Neural cell (in vitro differentiated cells): ENCODE data around the gene CELA2A. TPM values are rescaled to one million over a fixed set of nuclear protein-coding genes. Genes with fewer than 3 reads are reported as not detected.
"Not testable (repeated sequence)": the region's sequence is repeated elsewhere in the genome, so short reads cannot be mapped to it uniquely, and the experiment has no call there.

Experiments used
- H2AFZ ChIP-seq: fragments of 200-600, 300-800 bp; sonication (generic), shearing (Covaris generic); 2 replicates; pipeline ENCODE4 v1.6.0; 2014; ENCODE audit warnings: low read depth, mild to moderate bottlenecking, antibody characterized with exemption, low read length, moderate library complexity
- H3F3A ChIP-seq: fragments of 200-600 bp; shearing (Covaris generic); 2 replicates; pipeline ENCODE4 v1.6.1; 2016; ENCODE audit warnings: mild to moderate bottlenecking, moderate library complexity, mixed read lengths, antibody characterized with exemption, low read length; ENCODE audit not compliant: insufficient read depth, poor library complexity, severe bottlenecking
- H3K27ac ChIP-seq: fragments of 200-600, 300-800 bp; sonication (generic), shearing (Covaris generic); 2 replicates; pipeline ENCODE4 v1.5.1; 2014; ENCODE audit warnings: mild to moderate bottlenecking, low read length, moderate library complexity
- H3K27me3 ChIP-seq: fragments of 300-800, 200-600 bp; sonication (generic), shearing (Covaris generic); 2 replicates; pipeline ENCODE4 v1.6.0; 2014; ENCODE audit warnings: mild to moderate bottlenecking, low read depth, low read length, moderate library complexity; ENCODE audit not compliant: insufficient read depth
- H3K36me3 ChIP-seq: fragments of 300-800, 200-600 bp; sonication (generic), shearing (Covaris generic); 2 replicates; pipeline ENCODE4 v1.5.1; 2014; ENCODE audit warnings: mild to moderate bottlenecking, antibody characterized with exemption, low read length, moderate library complexity; ENCODE audit not compliant: insufficient read depth
- H3K4me2 ChIP-seq: fragments of 300-800, 200-600 bp; sonication (generic), shearing (Covaris generic); 2 replicates; pipeline ENCODE4 v1.6.0; 2014; ENCODE audit warnings: mild to moderate bottlenecking, low read length
- H3K4me3 ChIP-seq: fragments of 300-800, 200-600 bp; sonication (generic), shearing (Covaris generic); 2 replicates; pipeline ENCODE4 v1.5.1; 2014; ENCODE audit warnings: mild to moderate bottlenecking, low read length, moderate library complexity
- H3K79me2 ChIP-seq: fragments of 200-600 bp; shearing (Covaris generic); replicated peaks from 2 replicates; pipeline ENCODE4 v1.6.0; 2014; ENCODE audit warnings: mild to moderate bottlenecking, low read length, moderate library complexity; ENCODE audit not compliant: insufficient read depth
- H3K9ac ChIP-seq: fragments of 300-800, 200-600 bp; sonication (generic), shearing (Covaris generic); 2 replicates; pipeline ENCODE4 v1.6.1; 2016; ENCODE audit warnings: mild to moderate bottlenecking, low read length, mixed read lengths
- H3K9me2 ChIP-seq: fragments of 200-600 bp; shearing (Covaris generic); 2 replicates; pipeline ENCODE4 v1.6.1; 2016; ENCODE audit warnings: mild to moderate bottlenecking, low read length, mixed read lengths; ENCODE audit not compliant: insufficient read depth
- H3K9me3 ChIP-seq: fragments of 200-600, 300-800 bp; sonication (generic), shearing (Covaris generic); 2 replicates; pipeline ENCODE4 v1.6.1; 2016; ENCODE audit warnings: mild to moderate bottlenecking, mixed run types, low read length, moderate library complexity, mixed read lengths
- H4K20me1 ChIP-seq: fragments of 200-600 bp; shearing (Covaris generic); 2 replicates; pipeline ENCODE4 v1.6.1; 2016; ENCODE audit warnings: mild to moderate bottlenecking, mixed run types; ENCODE audit not compliant: insufficient read depth
- EP300 ChIP-seq: fragments of 450-650 bp; conservative IDR thresholded peaks from 2 replicates; pipeline ENCODE4 v1.6.1; 2014; ENCODE audit warnings: antibody characterized with exemption, mild to moderate bottlenecking, moderate library complexity; ENCODE audit not compliant: poor library complexity, severe bottlenecking
- EZH2 ChIP-seq: fragments of 200-600, 300-800 bp; shearing (Covaris generic), sonication (generic); IDR thresholded peaks from 2 replicates; pipeline ENCODE4 v1.6.1; 2014; ENCODE audit warnings: antibody characterized with exemption, low read length, borderline replicate concordance, mild to moderate bottlenecking; ENCODE audit not compliant: insufficient read depth, poor library complexity, severe bottlenecking
- MXI1 ChIP-seq: fragments of 450-650 bp; conservative IDR thresholded peaks from 2 replicates; pipeline ENCODE4 v1.6.1; 2014; ENCODE audit warnings: antibody characterized with exemption, mild to moderate bottlenecking; ENCODE audit not compliant: poor library complexity, severe bottlenecking
- POLR2AphosphoS5 ChIP-seq: IDR thresholded peaks from 2 replicates; pipeline ENCODE4 v1.6.1; 2012
- RAD21 ChIP-seq: fragments of 450-650 bp; conservative IDR thresholded peaks from 2 replicates; pipeline ENCODE4 v1.6.1; 2014; ENCODE audit warnings: antibody characterized with exemption, mild to moderate bottlenecking, moderate library complexity
- REST ChIP-seq: IDR thresholded peaks from 2 replicates; pipeline ENCODE4 v1.6.1; 2012; ENCODE audit warnings: borderline replicate concordance
- SMC3 ChIP-seq: fragments of 450-650 bp; conservative IDR thresholded peaks from 2 replicates; pipeline ENCODE4 v1.6.1; 2014; ENCODE audit warnings: antibody characterized with exemption, mild to moderate bottlenecking, moderate library complexity; ENCODE audit not compliant: poor library complexity
- TAF1 ChIP-seq: IDR thresholded peaks from 2 replicates; pipeline ENCODE4 v1.6.1; 2012; ENCODE audit warnings: low read depth
- polyA plus RNA-seq: library from polyadenylated mRNA; depleted of rRNA; stranded (reverse); fragments of >200 nt; gene quantifications from 2 replicates; pipeline ENCODE4 v1.2.3, GENCODE V29; 2014
- TF ChIP-seq, protein P1 (sequence below): fragments of 450-650 bp; IDR thresholded peaks from 2 replicates; pipeline ENCODE4 v1.5.1; 2014; ENCODE audit warnings: antibody characterized with exemption, mild to moderate bottlenecking, moderate library complexity; ENCODE audit not compliant: poor library complexity, severe bottlenecking

Gene CELA2A
- polyA plus RNA-seq, 1 donor from 2014 or later = not detected

- H3K9me2 ChIP-seq = no peaks in the 10 kb centered on the region
- H3K9me3 ChIP-seq = no peaks in the 10 kb centered on the region
- no peaks in the 10 kb centered on the region for H3K79me2 ChIP-seq
- no peaks in the 10 kb centered on the region for H3K27me3 ChIP-seq
- no peak overlapping the region for H3K4me2 ChIP-seq
- H3K36me3 ChIP-seq = no peaks in the 10 kb centered on the region
- TF ChIP-seq, protein P1, sequence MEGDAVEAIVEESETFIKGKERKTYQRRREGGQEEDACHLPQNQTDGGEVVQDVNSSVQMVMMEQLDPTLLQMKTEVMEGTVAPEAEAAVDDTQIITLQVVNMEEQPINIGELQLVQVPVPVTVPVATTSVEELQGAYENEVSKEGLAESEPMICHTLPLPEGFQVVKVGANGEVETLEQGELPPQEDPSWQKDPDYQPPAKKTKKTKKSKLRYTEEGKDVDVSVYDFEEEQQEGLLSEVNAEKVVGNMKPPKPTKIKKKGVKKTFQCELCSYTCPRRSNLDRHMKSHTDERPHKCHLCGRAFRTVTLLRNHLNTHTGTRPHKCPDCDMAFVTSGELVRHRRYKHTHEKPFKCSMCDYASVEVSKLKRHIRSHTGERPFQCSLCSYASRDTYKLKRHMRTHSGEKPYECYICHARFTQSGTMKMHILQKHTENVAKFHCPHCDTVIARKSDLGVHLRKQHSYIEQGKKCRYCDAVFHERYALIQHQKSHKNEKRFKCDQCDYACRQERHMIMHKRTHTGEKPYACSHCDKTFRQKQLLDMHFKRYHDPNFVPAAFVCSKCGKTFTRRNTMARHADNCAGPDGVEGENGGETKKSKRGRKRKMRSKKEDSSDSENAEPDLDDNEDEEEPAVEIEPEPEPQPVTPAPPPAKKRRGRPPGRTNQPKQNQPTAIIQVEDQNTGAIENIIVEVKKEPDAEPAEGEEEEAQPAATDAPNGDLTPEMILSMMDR = no peak
- TF ChIP-seq EP300 = no peak
- no peak for TF ChIP-seq SMC3
- no peak for TF ChIP-seq REST
- no peak for TF ChIP-seq RAD21
- no peak for TF ChIP-seq EZH2
- H3K4me3 ChIP-seq = no peak overlapping the region
- H3F3A ChIP-seq = no peaks in the 10 kb centered on the region
- no peaks in the 10 kb centered on the region for H4K20me1 ChIP-seq
- no peak overlapping the region for H3K27ac ChIP-seq
- no peak overlapping the region for H3K9ac ChIP-seq
- H2AFZ ChIP-seq = no peak overlapping the region
Observed at GRCh38 chr1:15489052-15489736, 32.7 kb downstream of the CELA2A start.

- not testable (repeated sequence) for H3K79me2 ChIP-seq, H3K9me3 ChIP-seq, H3K4me3 ChIP-seq, H3K36me3 ChIP-seq, H4K20me1 ChIP-seq, H3K4me2 ChIP-seq, H3K9me2 ChIP-seq, H3K27me3 ChIP-seq, H2AFZ ChIP-seq, H3K9ac ChIP-seq, H3F3A ChIP-seq, H3K27ac ChIP-seq
Observed at GRCh38 chr1:15491010-15491409, 34.5 kb downstream of the CELA2A start.

DNA sequence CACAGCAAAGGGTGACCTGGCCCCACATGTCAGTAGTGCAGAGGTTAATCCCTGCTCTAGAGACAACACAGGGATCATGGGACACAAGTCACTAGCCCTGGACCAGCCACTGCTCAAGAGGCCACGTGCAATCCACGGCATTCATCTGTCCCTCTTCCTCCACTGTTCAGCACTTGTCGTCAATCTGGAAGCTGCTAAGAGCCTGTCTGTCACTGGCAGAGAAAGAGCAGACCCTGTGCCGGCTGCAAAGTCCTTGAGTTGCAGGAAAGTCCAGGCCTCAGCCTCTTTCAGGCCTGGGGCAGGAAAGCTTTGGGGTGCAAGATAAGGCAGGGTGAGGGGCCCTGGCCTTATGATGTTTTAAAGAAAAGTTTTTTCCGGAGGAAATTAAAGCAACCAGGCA is 36.1 kb downstream of the CELA2A start:
- Histone ChIP-seq H3K79me2 (no peaks in the 10 kb centered on the region), H3K9me2 (no peaks in the 10 kb centered on the region), H4K20me1 (no peaks in the 10 kb centered on the region), H2AFZ (no peak overlapping the region), H3K4me2 (no peak overlapping the region), H3K27ac (no peak overlapping the region), H3K9me3 (no peaks in the 10 kb centered on the region), H3K9ac (no peak overlapping the region), H3K27me3 (no peaks in the 10 kb centered on the region), H3F3A (no peaks in the 10 kb centered on the region), H3K36me3 (no peaks in the 10 kb centered on the region), H3K4me3 (no peak overlapping the region)
- TF ChIP-seq, protein P1 = no peak
- TF ChIP-seq REST (no peak), SMC3 (no peak), EP300 (no peak), EZH2 (no peak), MXI1 (no peak), RAD21 (no peak), TAF1 (no peak), POLR2AphosphoS5 (no peak)
